Measurements from ENCODE around the gene OR2K2.
"Not testable (repeated sequence)": the region's sequence is repeated elsewhere in the genome, so short reads cannot be mapped to it uniquely, and the experiment has no call there.

The OR2K2 gene

GRCh38 chr9:111297066-111297824, 32.8 kb downstream of the OR2K2 start:
- no peak overlapping the region for H3K9ac ChIP-seq (ENCODE audit: low read length)
- no peaks in the 10 kb centered on the region for H3K36me3 ChIP-seq (ENCODE audit: control insufficient read depth, insufficient read depth, low read length)
- H3K27ac ChIP-seq (ENCODE audit: low read depth, low read length): no peak overlapping the region
- peaks cover 2% of the 10 kb centered on the region; the same call in 1 of the 2 replicates for H3K4me1 ChIP-seq (ENCODE audit: control insufficient read depth, insufficient read depth, low read length)
- H3K9me3 ChIP-seq (ENCODE audit: control insufficient read depth, insufficient read depth, low read depth, low read length): peaks cover 6% of the 10 kb centered on the region; the same call in 1 of the 2 replicates
- no peak overlapping the region for H3K4me3 ChIP-seq (ENCODE audit: low read depth, low read length)
- no peaks in the 10 kb centered on the region for H3K27me3 ChIP-seq (ENCODE audit: control insufficient read depth, insufficient read depth, low read length)

GRCh38 chr9:111294691-111295451, 35.2 kb downstream of the OR2K2 start:
- peaks cover 6% of the 10 kb centered on the region; the same call in 1 of the 2 replicates for H3K9me3 ChIP-seq (ENCODE audit: control insufficient read depth, insufficient read depth, low read depth, low read length)
- H3K4me1 ChIP-seq (ENCODE audit: control insufficient read depth, insufficient read depth, low read length): peaks cover 2% of the 10 kb centered on the region; the same call in 1 of the 2 replicates
- no peaks in the 10 kb centered on the region for H3K27me3 ChIP-seq (ENCODE audit: control insufficient read depth, insufficient read depth, low read length)
- H3K4me3 ChIP-seq (ENCODE audit: low read depth, low read length): no peak overlapping the region
- H3K27ac ChIP-seq (ENCODE audit: low read depth, low read length): no peak overlapping the region
- H3K9ac ChIP-seq (ENCODE audit: low read length): no peak overlapping the region
- H3K36me3 ChIP-seq (ENCODE audit: control insufficient read depth, insufficient read depth, low read length): no peaks in the 10 kb centered on the region

- H3K9ac ChIP-seq (ENCODE audit: low read length): no peak overlapping the region
- no peaks in the 10 kb centered on the region for H3K36me3 ChIP-seq (ENCODE audit: control insufficient read depth, insufficient read depth, low read length)
- H3K4me1 ChIP-seq (ENCODE audit: control insufficient read depth, insufficient read depth, low read length): peaks cover 2% of the 10 kb centered on the region; the same call in 1 of the 2 replicates
- H3K4me3 ChIP-seq (ENCODE audit: low read depth, low read length): no peak overlapping the region
- H3K27ac ChIP-seq (ENCODE audit: low read depth, low read length): no peak overlapping the region
- H3K27me3 ChIP-seq (ENCODE audit: control insufficient read depth, insufficient read depth, low read length): no peaks in the 10 kb centered on the region
- no peaks in the 10 kb centered on the region for H3K9me3 ChIP-seq (ENCODE audit: control insufficient read depth, insufficient read depth, low read depth, low read length)
These were observed 42.9 kb downstream of the OR2K2 start for GRCh38 chr9:111287127-111287526.

GRCh38 chr9:111284703-111285102, 45.3 kb downstream of the OR2K2 start:
- no peak overlapping the region for H3K9ac ChIP-seq (ENCODE audit: low read length)
- no peak overlapping the region for H3K27ac ChIP-seq (ENCODE audit: low read depth, low read length)
- H3K27me3 ChIP-seq (ENCODE audit: control insufficient read depth, insufficient read depth, low read length): no peaks in the 10 kb centered on the region
- no peak overlapping the region for H3K4me3 ChIP-seq (ENCODE audit: low read depth, low read length)
- no peaks in the 10 kb centered on the region for H3K36me3 ChIP-seq (ENCODE audit: control insufficient read depth, insufficient read depth, low read length)
- H3K4me1 ChIP-seq (ENCODE audit: control insufficient read depth, insufficient read depth, low read length): peaks cover 2% of the 10 kb centered on the region; the same call in 1 of the 2 replicates
- H3K9me3 ChIP-seq (ENCODE audit: control insufficient read depth, insufficient read depth, low read depth, low read length): no peaks in the 10 kb centered on the region

GRCh38 chr9:111282845-111283244, 47.2 kb downstream of the OR2K2 start:
- peaks cover 2% of the 10 kb centered on the region; the same call in 1 of the 2 replicates for H3K4me1 ChIP-seq (ENCODE audit: control insufficient read depth, insufficient read depth, low read length)
- no peak overlapping the region for H3K9ac ChIP-seq (ENCODE audit: low read length)
- no peak overlapping the region for H3K4me3 ChIP-seq (ENCODE audit: low read depth, low read length)
- H3K9me3 ChIP-seq (ENCODE audit: control insufficient read depth, insufficient read depth, low read depth, low read length): no peaks in the 10 kb centered on the region
- no peaks in the 10 kb centered on the region for H3K27me3 ChIP-seq (ENCODE audit: control insufficient read depth, insufficient read depth, low read length)
- H3K27ac ChIP-seq (ENCODE audit: low read depth, low read length): no peak overlapping the region
- no peaks in the 10 kb centered on the region for H3K36me3 ChIP-seq (ENCODE audit: control insufficient read depth, insufficient read depth, low read length)

GRCh38 chr9:111280795-111281194, 49.2 kb downstream of the OR2K2 start:
- H3K4me3 ChIP-seq (ENCODE audit: low read depth, low read length); H3K36me3 ChIP-seq (ENCODE audit: control insufficient read depth, insufficient read depth, low read length); H3K4me1 ChIP-seq (ENCODE audit: control insufficient read depth, insufficient read depth, low read length); H3K9ac ChIP-seq (ENCODE audit: low read length); H3K27ac ChIP-seq (ENCODE audit: low read depth, low read length); H3K27me3 ChIP-seq (ENCODE audit: control insufficient read depth, insufficient read depth, low read length); H3K9me3 ChIP-seq (ENCODE audit: control insufficient read depth, insufficient read depth, low read depth, low read length): not testable (repeated sequence)
